Measurements from ENCODE around the gene PROCA1.

DNA sequence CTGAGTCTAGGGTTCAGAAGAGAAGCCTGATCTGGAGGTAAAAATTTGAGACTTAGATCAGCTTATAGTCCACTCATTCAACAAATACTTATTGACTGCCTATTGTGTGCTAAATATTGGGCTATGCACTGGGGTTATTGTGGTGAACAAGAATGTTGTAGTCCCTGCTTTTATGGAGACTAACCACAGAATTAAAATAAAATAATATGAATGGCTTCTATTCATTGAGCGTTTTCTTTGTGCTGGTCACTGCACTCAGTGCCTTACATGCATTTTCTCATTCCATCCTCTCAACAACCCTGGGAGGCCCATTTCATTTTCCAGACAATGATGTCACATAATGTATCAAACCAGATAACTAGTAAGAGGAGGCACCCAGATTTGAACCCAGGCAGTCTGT lies 21.7 kb upstream of the PROCA1 start:
- TF ChIP-seq, protein P1, sequence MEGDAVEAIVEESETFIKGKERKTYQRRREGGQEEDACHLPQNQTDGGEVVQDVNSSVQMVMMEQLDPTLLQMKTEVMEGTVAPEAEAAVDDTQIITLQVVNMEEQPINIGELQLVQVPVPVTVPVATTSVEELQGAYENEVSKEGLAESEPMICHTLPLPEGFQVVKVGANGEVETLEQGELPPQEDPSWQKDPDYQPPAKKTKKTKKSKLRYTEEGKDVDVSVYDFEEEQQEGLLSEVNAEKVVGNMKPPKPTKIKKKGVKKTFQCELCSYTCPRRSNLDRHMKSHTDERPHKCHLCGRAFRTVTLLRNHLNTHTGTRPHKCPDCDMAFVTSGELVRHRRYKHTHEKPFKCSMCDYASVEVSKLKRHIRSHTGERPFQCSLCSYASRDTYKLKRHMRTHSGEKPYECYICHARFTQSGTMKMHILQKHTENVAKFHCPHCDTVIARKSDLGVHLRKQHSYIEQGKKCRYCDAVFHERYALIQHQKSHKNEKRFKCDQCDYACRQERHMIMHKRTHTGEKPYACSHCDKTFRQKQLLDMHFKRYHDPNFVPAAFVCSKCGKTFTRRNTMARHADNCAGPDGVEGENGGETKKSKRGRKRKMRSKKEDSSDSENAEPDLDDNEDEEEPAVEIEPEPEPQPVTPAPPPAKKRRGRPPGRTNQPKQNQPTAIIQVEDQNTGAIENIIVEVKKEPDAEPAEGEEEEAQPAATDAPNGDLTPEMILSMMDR (IDR thresholded peaks at IDR 0.05) = no peak
- TF ChIP-seq POLR2A (IDR thresholded peaks at IDR 0.05) = no peak
